OCI-LY1 (cell line): ENCODE measurements around the gene AADAC.

ENCODE experiments used
- H2AFZ ChIP-seq: fragments of 200-600 bp; sonication (generic), shearing (Covaris generic); 2 replicates; pipeline ENCODE4 v1.6.0; 2014; ENCODE audit warnings: antibody characterized with exemption, mild to moderate bottlenecking, low read length
- H3F3A ChIP-seq: fragments of 200-600 bp; sonication (generic), shearing (Covaris generic); 2 replicates; pipeline ENCODE4 v1.6.0; 2014; ENCODE audit warnings: mild to moderate bottlenecking, antibody characterized with exemption, low read length, moderate library complexity; ENCODE audit not compliant: insufficient read depth
- H3K27ac ChIP-seq: fragments of 200-600 bp; sonication (generic); 2 replicates; pipeline ENCODE4 v1.5.1; 2014; ENCODE audit warnings: low read length, mixed run types, mild to moderate bottlenecking, low read depth; ENCODE audit not compliant: poor library complexity, severe bottlenecking
- H3K27me3 ChIP-seq: fragments of 200-600 bp; sonication (generic); 2 replicates; pipeline ENCODE4 v1.6.0; 2014; ENCODE audit warnings: antibody characterized with exemption, mild to moderate bottlenecking, low read length, moderate library complexity; ENCODE audit not compliant: insufficient read depth
- H3K36me3 ChIP-seq: fragments of 200-600 bp; sonication (generic); 2 replicates; pipeline ENCODE4 v1.6.1; 2014; ENCODE audit warnings: mild to moderate bottlenecking, antibody characterized with exemption, low read length, moderate library complexity, mixed read lengths; ENCODE audit not compliant: insufficient read depth
- H3K4me1 ChIP-seq: fragments of 200-600 bp; sonication (generic); 2 replicates; pipeline ENCODE4 v1.5.1; 2014; ENCODE audit warnings: mild to moderate bottlenecking, low read length, moderate library complexity; ENCODE audit not compliant: insufficient read depth, severe bottlenecking
- H3K4me2 ChIP-seq: fragments of 200-600 bp; sonication (generic), shearing (Covaris generic); 2 replicates; pipeline ENCODE4 v1.6.1; 2014; ENCODE audit warnings: low read length
- H3K4me3 ChIP-seq: fragments of 200-600 bp; sonication (generic); 2 replicates; pipeline ENCODE4 v1.5.1; 2014; ENCODE audit warnings: low read length, low read depth, mild to moderate bottlenecking, mixed read lengths; ENCODE audit not compliant: poor library complexity, severe bottlenecking
- H3K79me2 ChIP-seq: fragments of 200-600 bp; shearing (Covaris generic); 2 replicates; pipeline ENCODE4 v1.6.1; 2016; ENCODE audit warnings: mixed run types, low read length, mixed read lengths; ENCODE audit not compliant: insufficient read depth
- H3K9ac ChIP-seq: fragments of 200-600 bp; sonication (generic), shearing (Covaris generic); 2 replicates; pipeline ENCODE4 v1.6.1; 2014; ENCODE audit warnings: mild to moderate bottlenecking, low read length, mixed read lengths
- H3K9me2 ChIP-seq: fragments of 200-600 bp; sonication (generic), shearing (Covaris generic); 2 replicates; pipeline ENCODE4 v1.6.1; 2014; ENCODE audit warnings: low read depth, mild to moderate bottlenecking, low read length, mixed read lengths
- H3K9me3 ChIP-seq: fragments of 200-600 bp; shearing (Covaris generic); 2 replicates; pipeline ENCODE4 v1.6.1; 2014; ENCODE audit warnings: low read length, mixed read lengths
- H4K20me1 ChIP-seq: fragments of 200-600 bp; sonication (generic), shearing (Covaris generic); 2 replicates; pipeline ENCODE4 v1.6.0; 2016; ENCODE audit warnings: mild to moderate bottlenecking, low read length; ENCODE audit not compliant: insufficient read depth
- CTCF ChIP-seq: fragments of 200-600 bp; sonication (generic), shearing (Covaris generic); IDR thresholded peaks from 2 replicates; pipeline ENCODE4 v1.5.1; 2017; ENCODE audit warnings: mild to moderate bottlenecking, antibody characterized with exemption, low read length, moderate library complexity, mixed read lengths
- EZH2 ChIP-seq: fragments of 200-600 bp; sonication (generic), shearing (Covaris generic); IDR thresholded peaks from 2 replicates; pipeline ENCODE4 v1.8.0; 2017; ENCODE audit warnings: borderline replicate concordance, mixed run types, mild to moderate bottlenecking, antibody characterized with exemption, low read length, moderate library complexity, mixed read lengths

Gene AADAC

DNA sequence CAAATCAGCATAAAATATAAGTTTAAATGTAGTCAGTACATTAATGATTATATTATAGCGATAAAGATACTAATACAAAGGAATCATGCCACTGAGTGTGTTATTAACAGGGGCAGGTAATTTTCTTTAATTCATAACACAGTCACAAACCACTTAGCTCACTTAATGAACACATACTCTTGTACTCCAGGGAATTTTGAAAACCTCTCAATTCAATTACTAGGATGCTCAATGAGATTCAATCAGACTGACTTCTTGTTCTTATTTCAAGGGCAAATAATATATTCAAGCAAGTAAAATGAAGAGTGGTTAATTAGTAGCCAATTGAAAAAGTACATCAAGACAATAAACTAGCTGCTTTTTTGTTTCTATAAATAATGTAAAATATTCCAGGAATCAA, 53.8 kb downstream of the AADAC start:
- H3F3A ChIP-seq, result no peaks in the 10 kb centered on the region
- H3K9ac ChIP-seq, result no peak overlapping the region
- H3K4me1 ChIP-seq, result no peaks in the 10 kb centered on the region
- no peaks in the 10 kb centered on the region for H4K20me1 ChIP-seq
- no peak overlapping the region for H3K27ac ChIP-seq
- H3K9me2 ChIP-seq, result no peaks in the 10 kb centered on the region
- no peaks in the 10 kb centered on the region for H3K9me3 ChIP-seq
- H3K27me3 ChIP-seq, result no peaks in the 10 kb centered on the region
- H3K4me3 ChIP-seq, result no peak overlapping the region
- H3K4me2 ChIP-seq, result no peak overlapping the region
- TF ChIP-seq EZH2 (no peak), CTCF (no peak)
- no peaks in the 10 kb centered on the region for H3K36me3 ChIP-seq
- no peak overlapping the region for H2AFZ ChIP-seq
- no peaks in the 10 kb centered on the region for H3K79me2 ChIP-seq

- TF ChIP-seq EZH2 (no peak), CTCF (no peak)
- Histone ChIP-seq H3K36me3 (no peaks in the 10 kb centered on the region), H4K20me1 (no peaks in the 10 kb centered on the region), H3K4me1 (no peaks in the 10 kb centered on the region), H3K27ac (no peak overlapping the region), H3K4me2 (no peak overlapping the region), H3K9ac (no peak overlapping the region), H3K9me3 (no peaks in the 10 kb centered on the region), H3K4me3 (no peak overlapping the region), H3K79me2 (no peaks in the 10 kb centered on the region), H3F3A (no peaks in the 10 kb centered on the region), H3K27me3 (no peaks in the 10 kb centered on the region), H2AFZ (no peak overlapping the region), H3K9me2 (no peaks in the 10 kb centered on the region)
Measured at GRCh38 chr3:151869181-151869580, 55.3 kb downstream of the AADAC start.

GRCh38 chr3:151871639-151872468, 57.9 kb downstream of the AADAC start:
- H3K36me3 ChIP-seq, result no peaks in the 10 kb centered on the region
- H3K4me3 ChIP-seq, result no peak overlapping the region
- TF ChIP-seq EZH2 (no peak), CTCF (no peak)
- no peak overlapping the region for H2AFZ ChIP-seq
- H3K4me1 ChIP-seq, result no peaks in the 10 kb centered on the region
- no peak overlapping the region for H3K27ac ChIP-seq
- no peak overlapping the region for H3K4me2 ChIP-seq
- H3K9me2 ChIP-seq, result no peaks in the 10 kb centered on the region
- no peaks in the 10 kb centered on the region for H3K27me3 ChIP-seq
- no peaks in the 10 kb centered on the region for H4K20me1 ChIP-seq
- H3K9ac ChIP-seq, result no peak overlapping the region
- H3K9me3 ChIP-seq, result no peaks in the 10 kb centered on the region
- H3K79me2 ChIP-seq, result no peaks in the 10 kb centered on the region
- H3F3A ChIP-seq, result no peaks in the 10 kb centered on the region
